ENCODE data around the gene TBXAS1. TPM values are rescaled to one million over a fixed set of nuclear protein-coding genes. Genes with fewer than 3 reads are reported as not detected.

The TBXAS1 gene
- total RNA-seq, 4 donors from 2014 or later = 9.8 to 31.3 (median 13.5) TPM

DNA sequence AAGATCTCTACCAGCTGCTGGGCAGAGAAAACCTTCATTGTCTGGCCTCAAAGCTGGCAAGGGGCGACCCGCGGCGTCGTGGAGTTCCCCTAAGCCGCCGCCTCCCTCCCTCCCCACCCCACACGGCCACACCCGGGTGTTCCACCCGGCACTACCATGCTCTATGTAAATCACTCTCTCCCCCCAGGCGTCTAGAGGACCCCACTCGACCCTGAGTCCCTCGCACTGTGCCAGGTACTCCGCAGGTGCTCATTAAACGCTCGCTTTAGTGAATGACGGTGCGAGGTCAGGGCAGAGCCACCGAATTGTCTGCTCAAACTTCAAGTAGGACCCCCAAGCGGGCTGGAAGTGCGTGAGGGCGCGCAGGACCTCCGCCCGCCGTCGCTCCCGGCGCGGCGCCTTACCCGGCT is 233.1 kb downstream of the TBXAS1 start:
- Histone ChIP-seq H3K4me3 (peak overlapping the region; percentile 79 to 85 (median 83)), H3K9me3 (peaks cover 0 to 16% (median 9%) of the 10 kb centered on the region in 4 donors), H3K27me3 (no peaks in the 10 kb centered on the region), H3K36me3 (peaks cover 0 to 6% (median 0%) of the 10 kb centered on the region in 4 donors), H3K27ac (replicated peaks in 1 of 4) (peak overlapping the region; percentile 85 to 91 (median 89)), H3K4me1 (peaks cover 24 to 47% (median 36%) of the 10 kb centered on the region in 4 donors)
- 18% methylated on average over 4 of the region's 32 CpGs for WGBS
- intact Hi-C loops (cut with DNase I) = no loop called here
- DNase-seq (ENCODE audit: extremely low spot score) = no peak
- TF ChIP-seq, protein P1, sequence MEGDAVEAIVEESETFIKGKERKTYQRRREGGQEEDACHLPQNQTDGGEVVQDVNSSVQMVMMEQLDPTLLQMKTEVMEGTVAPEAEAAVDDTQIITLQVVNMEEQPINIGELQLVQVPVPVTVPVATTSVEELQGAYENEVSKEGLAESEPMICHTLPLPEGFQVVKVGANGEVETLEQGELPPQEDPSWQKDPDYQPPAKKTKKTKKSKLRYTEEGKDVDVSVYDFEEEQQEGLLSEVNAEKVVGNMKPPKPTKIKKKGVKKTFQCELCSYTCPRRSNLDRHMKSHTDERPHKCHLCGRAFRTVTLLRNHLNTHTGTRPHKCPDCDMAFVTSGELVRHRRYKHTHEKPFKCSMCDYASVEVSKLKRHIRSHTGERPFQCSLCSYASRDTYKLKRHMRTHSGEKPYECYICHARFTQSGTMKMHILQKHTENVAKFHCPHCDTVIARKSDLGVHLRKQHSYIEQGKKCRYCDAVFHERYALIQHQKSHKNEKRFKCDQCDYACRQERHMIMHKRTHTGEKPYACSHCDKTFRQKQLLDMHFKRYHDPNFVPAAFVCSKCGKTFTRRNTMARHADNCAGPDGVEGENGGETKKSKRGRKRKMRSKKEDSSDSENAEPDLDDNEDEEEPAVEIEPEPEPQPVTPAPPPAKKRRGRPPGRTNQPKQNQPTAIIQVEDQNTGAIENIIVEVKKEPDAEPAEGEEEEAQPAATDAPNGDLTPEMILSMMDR (IDR thresholded peaks at IDR 0.05) = no peak
- TF ChIP-seq POLR2A (IDR thresholded peaks at IDR 0.05; ENCODE audit: low read depth) (no peak), POLR2AphosphoS5 (IDR thresholded peaks at IDR 0.05) (no peak), EP300 (IDR thresholded peaks at IDR 0.05) (no peak)

DNA sequence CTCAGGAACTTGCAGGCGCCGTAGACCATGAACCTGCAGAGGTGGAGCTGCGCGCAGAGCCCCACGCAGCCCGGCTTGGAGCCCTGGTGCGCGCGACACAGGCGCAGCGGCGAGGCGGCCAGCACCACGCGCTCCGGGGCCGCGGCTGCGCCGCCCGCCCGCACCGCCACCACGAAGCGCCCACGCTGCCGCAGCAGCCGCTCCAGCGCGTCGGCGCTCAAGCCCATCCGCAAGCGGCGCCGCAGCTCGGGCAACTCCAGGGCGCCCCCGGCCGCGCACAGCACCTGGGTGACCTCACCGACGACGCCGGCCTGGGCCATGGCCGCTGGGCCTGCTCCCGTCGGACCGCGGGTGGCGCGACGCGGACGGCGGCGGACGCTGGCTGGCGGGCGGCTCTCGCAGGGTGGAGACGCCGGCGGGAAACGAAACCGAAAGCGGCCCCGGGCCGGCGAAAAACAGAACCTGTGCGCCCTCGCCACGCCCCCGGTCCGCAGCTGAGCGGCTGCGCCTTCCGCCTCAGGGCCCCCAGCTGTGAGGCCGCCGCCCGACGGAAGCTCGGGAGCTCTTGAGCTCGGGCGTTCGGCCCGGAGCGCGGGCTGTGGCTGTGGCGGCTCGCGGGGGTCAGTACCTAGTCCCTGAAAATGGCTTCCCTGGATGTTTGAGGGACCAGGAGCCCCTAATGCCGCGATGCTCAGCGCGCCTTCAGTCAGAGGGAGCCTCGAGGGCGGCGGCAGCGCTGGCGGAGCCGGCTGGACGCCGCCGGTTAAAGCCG is 233.7 kb downstream of the TBXAS1 start, which contains the start of gene PARP12:
PARP12 (minus strand) TSS at position 424 of the 772 bp plus-strand sequence; CDS start at position 320, 104 bp downstream.
- Histone ChIP-seq H3K4me3 (peak within 1 kb of the TSS; percentile 79 to 85 (median 83)), H3K27me3 (no peaks in the 10 kb centered on the region), H3K9me3 (peaks cover 0 to 21% (median 15%) of the 10 kb centered on the region in 4 donors), H3K36me3 (no peaks in the 10 kb centered on the region), H3K4me1 (peaks cover 24 to 47% (median 36%) of the 10 kb centered on the region in 4 donors), H3K27ac (replicated peaks in 1 of 4) (peak within 1 kb of the TSS; percentile 85 to 91 (median 89))
- intact Hi-C loops (cut with DNase I) = no loop called here
- peak; percentile 95 for DNase-seq (ENCODE audit: extremely low spot score)
- WGBS = 2% methylated on average over 21 of the region's 106 CpGs
- no peak for TF ChIP-seq POLR2A (IDR thresholded peaks at IDR 0.05; ENCODE audit: low read depth)
- TF ChIP-seq POLR2AphosphoS5 (IDR thresholded peaks at IDR 0.05) = peak; percentile 68 to 78

DNA sequence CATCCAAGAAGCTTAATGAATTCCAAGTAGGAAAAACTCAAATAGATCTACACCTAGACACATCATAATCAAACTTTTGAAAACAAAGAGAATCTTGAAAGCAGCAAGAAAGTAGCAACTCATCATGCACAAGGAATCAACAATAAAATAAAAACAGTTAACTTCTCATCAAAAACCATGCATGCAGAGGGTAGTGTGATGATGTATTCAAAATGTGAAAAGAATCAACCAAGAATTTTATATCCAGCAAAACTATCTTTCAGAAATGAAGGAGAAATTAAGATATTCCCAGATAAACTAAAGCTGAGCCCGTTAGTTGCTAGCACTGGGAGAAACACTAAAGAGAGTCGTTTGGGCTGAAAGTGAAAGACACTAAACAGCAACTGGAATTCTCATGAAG is 238.0 kb downstream of the TBXAS1 start:
- 48% methylated on average over 2 of the region's 2 CpGs for WGBS
- TF ChIP-seq, protein P1 (IDR thresholded peaks at IDR 0.05) = no peak
- TF ChIP-seq POLR2AphosphoS5 (IDR thresholded peaks at IDR 0.05) (no peak), EP300 (IDR thresholded peaks at IDR 0.05) (no peak), POLR2A (IDR thresholded peaks at IDR 0.05; ENCODE audit: low read depth) (no peak)

DNA sequence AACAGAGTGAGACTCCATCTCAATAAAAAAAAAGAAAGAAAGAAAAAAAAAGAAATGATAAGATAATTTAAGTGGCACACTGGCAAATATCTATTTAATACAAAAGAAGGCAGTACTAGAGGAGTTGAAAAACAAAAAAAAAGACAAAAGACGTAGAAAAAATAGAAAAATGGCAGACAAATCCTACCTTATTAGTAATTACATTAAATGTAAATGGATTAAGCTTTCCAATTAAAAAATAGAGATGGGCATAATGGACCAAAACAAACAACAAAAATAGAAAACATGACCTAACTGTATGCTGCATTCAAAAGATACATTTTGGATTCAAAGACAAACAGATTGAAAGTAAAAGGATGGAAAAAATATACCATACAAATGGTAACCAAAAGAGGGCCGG is 239.0 kb downstream of the TBXAS1 start:
- Histone ChIP-seq H3K4me1 (peaks cover 0 to 6% (median 2%) of the 10 kb centered on the region in 4 donors), H3K27me3 (no peaks in the 10 kb centered on the region), H3K36me3 (no peaks in the 10 kb centered on the region), H3K4me3 (no peak overlapping the region), H3K27ac (replicated peaks in 1 of 4) (no peak overlapping the region), H3K9me3 (peaks cover 0 to 34% (median 26%) of the 10 kb centered on the region in 4 donors)
- WGBS = 43% methylated on average over 2 of the region's 2 CpGs
- TF ChIP-seq, protein P1 (IDR thresholded peaks at IDR 0.05) = no peak
- TF ChIP-seq POLR2A (IDR thresholded peaks at IDR 0.05; ENCODE audit: low read depth) (no peak), POLR2AphosphoS5 (IDR thresholded peaks at IDR 0.05) (no peak), EP300 (IDR thresholded peaks at IDR 0.05) (no peak)
- DNase-seq (ENCODE audit: extremely low spot score) = no peak
- intact Hi-C loops (cut with DNase I) = no loop called here

More for the DNA sequence above, 238.0 kb downstream of the TBXAS1 start:
- Histone ChIP-seq H3K9me3 (peaks cover 0 to 34% (median 26%) of the 10 kb centered on the region in 4 donors), H3K27me3 (no peaks in the 10 kb centered on the region), H3K4me1 (peaks cover 0 to 11% (median 5%) of the 10 kb centered on the region in 4 donors), H3K4me3 (no peak overlapping the region), H3K27ac (replicated peaks in 1 of 4) (no peak overlapping the region), H3K36me3 (no peaks in the 10 kb centered on the region)
- DNase-seq (ENCODE audit: extremely low spot score) = no peak
- intact Hi-C loops (cut with DNase I) = no loop called here

DNA sequence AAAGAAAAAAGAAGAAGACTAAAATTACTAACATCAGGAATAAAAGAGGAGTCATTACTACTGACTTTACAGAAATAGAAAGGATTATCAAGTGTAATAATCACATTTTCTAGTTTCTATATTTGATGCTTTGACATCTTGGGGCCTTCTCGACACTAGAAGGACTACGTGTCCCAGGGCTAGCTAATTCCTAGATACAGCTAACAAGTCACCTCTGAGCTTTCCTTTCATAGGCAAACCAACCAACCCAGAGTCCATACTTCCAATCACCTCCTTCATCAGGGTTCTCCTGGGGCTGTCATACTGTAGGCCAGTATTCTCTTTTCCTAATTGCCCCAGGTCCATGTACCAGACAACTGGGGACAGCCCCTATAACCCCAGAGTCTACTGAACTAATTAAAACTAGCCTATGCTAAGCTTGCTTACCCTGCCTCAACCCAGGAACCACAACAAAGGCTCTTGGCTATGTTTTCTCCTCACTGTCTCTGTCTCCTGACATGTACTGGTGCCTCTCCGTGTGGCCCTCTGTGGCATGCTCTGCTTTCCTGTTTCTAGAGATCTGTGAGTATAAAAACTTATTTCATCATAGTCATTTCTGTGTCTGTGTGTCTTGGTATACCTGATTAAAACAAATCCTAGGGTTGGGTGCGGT is 240.4 kb downstream of the TBXAS1 start:
- Histone ChIP-seq H3K4me1 (no peaks in the 10 kb centered on the region), H3K4me3 (no peak overlapping the region), H3K27ac (replicated peaks in 1 of 4) (no peak overlapping the region), H3K36me3 (no peaks in the 10 kb centered on the region), H3K27me3 (no peaks in the 10 kb centered on the region), H3K9me3 (peaks cover 0 to 34% (median 26%) of the 10 kb centered on the region in 4 donors)
- DNase-seq (ENCODE audit: extremely low spot score) = no peak
- no peak for TF ChIP-seq EP300 (IDR thresholded peaks at IDR 0.05)
- no peak for TF ChIP-seq POLR2A (IDR thresholded peaks at IDR 0.05; ENCODE audit: low read depth)
- TF ChIP-seq, protein P1 (IDR thresholded peaks at IDR 0.05) = no peak
- no peak for TF ChIP-seq POLR2AphosphoS5 (IDR thresholded peaks at IDR 0.05)
- intact Hi-C loops (cut with DNase I) = no loop called here
- WGBS = 93% methylated on average over 4 of the region's 4 CpGs

Data from esophagus muscularis mucosa (tissue), 4 donors.